HPDE6-E6E7 (cell line): ENCODE results near the gene CTRB1.
"Not testable (repeated sequence)": the region's sequence is repeated elsewhere in the genome, so short reads cannot be mapped to it uniquely, and the experiment has no call there.

Experiments
- DNase-seq: peaks from one replicate; pipeline ENCODE4 v3.0.0; 2011; ENCODE audit warnings: missing footprints; ENCODE audit errors: extremely low spot score

Gene CTRB1

GRCh38 chr16:75271441-75272096, 52.8 kb downstream of the CTRB1 start:
- no peak for DNase-seq

DNA sequence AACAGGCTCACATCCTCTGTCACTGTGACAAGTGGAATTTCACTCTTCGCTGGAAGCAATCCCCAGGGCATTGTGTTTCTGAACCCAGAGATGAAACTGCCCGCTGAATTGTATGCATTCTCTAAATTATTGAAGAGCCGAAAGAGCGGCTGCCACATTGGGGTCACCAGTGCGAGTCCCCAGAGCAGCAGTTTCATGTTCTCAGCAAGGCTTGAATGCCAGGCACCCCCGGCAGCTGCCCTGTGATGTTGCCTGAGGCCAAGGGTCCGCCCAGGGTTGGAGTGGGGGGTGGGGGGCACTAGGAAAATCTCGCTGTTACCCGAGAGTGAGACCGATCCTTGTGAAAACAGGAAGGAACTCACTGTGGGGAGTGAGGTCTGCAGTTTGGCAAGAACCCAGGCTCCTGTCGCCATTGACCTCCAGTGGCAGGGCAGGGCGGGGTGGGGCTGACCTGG, 53.3 kb downstream of the CTRB1 start:
- DNase-seq, result no peak

DNA sequence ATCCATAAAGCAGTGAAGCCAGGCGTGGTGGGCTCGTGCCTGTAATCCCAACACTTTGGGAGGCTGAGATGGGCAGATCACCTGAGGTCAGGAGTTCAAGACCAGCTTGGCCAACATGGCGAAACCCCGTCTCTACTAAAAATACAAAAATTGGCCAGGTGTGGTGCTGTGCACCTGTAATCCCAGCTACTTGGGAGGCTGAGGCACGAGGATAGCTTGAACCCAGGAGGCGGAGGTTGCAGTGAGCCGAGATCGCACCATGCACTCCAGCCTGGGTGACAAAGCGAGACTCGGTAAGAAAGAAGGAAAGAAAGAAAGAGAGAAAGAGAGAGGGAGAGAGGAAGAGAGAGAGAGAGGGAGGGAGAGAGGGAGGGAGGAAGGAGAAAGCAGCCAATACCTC, 53.8 kb downstream of the CTRB1 start:
- DNase-seq, result not testable (repeated sequence)

DNA sequence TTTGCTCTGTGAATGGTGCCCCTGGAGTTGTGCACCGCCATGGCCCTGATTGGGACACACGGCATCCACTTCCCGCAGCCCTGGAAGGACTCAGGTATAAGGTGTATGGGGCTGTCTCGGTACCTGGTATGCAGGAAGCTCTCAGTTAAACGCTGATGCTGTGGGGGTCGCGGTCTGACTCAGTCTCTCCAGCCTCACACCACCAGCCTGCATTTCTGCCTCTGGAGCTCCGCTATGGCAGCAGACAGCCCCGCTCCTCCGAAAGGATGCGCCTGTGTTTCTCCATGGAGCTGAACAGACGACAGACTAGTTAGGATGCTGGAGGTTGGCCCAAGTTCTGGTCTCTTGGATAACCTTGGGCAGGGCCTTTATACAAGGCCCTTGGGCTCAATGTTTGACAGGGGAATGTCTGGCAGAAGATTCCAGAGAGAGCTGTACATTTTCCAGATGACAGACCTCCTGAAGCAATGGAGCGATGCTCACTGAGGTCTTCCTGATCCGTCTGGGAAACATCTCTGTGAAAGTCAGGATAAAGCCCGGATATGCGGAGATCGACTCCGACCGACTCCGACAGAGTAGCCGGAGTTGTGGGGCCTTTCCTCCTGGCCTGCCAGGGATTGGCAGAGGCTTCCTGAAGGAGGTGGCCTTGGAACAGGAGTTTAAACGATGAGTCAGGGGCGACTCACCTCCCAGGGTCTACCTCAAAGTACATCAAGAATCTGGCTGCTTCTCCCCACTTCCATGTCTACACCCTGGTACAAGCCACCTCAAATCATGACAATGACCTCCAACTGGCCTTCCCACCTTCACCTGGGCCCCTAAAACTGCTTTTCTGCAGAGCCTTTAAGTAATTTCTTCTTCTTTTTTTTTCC, 54.5 kb downstream of the CTRB1 start:
- no peak for DNase-seq
